ENCODE results near the gene ABTB2.

ABTB2 gene

GRCh38 chr11:34199525-34199924 lies 158.3 kb downstream of the ABTB2 start:
- H3K4me3 ChIP-seq (ENCODE audit: control insufficient read depth, low read depth, low read length) = no peak overlapping the region
- TF ChIP-seq CTCF (conservative IDR thresholded peaks at IDR 0.05; ENCODE audit: control insufficient read depth, insufficient read depth, low read depth, low read length) = no peak
- DNase-seq (ENCODE audit: low read depth) = no peak

GRCh38 chr11:34198523-34198922 lies 159.3 kb downstream of the ABTB2 start:
- no peak for TF ChIP-seq CTCF (conservative IDR thresholded peaks at IDR 0.05; ENCODE audit: control insufficient read depth, insufficient read depth, low read depth, low read length)
- H3K4me3 ChIP-seq (ENCODE audit: control insufficient read depth, low read depth, low read length) = no peak overlapping the region
- no peak for DNase-seq (ENCODE audit: low read depth)

- no peak for DNase-seq (ENCODE audit: low read depth)
- H3K4me3 ChIP-seq (ENCODE audit: control insufficient read depth, low read depth, low read length) = no peak overlapping the region
- TF ChIP-seq CTCF (conservative IDR thresholded peaks at IDR 0.05; ENCODE audit: control insufficient read depth, insufficient read depth, low read depth, low read length) = no peak
Observed at GRCh38 chr11:34197256-34197655, 160.6 kb downstream of the ABTB2 start.

GRCh38 chr11:34194576-34195335 lies 163.1 kb downstream of the ABTB2 start:
- no peak for DNase-seq (ENCODE audit: low read depth)
- TF ChIP-seq CTCF (conservative IDR thresholded peaks at IDR 0.05; ENCODE audit: control insufficient read depth, insufficient read depth, low read depth, low read length) = no peak
- no peak overlapping the region for H3K4me3 ChIP-seq (ENCODE audit: control insufficient read depth, low read depth, low read length)

GRCh38 chr11:34192481-34193401 lies 165.1 kb downstream of the ABTB2 start:
- no peak for TF ChIP-seq CTCF (conservative IDR thresholded peaks at IDR 0.05; ENCODE audit: control insufficient read depth, insufficient read depth, low read depth, low read length)
- peak overlapping the region; percentile 48 for H3K4me3 ChIP-seq (ENCODE audit: control insufficient read depth, low read depth, low read length)
- DNase-seq (ENCODE audit: low read depth) = peak; percentile 94

- no peak for TF ChIP-seq CTCF (conservative IDR thresholded peaks at IDR 0.05; ENCODE audit: control insufficient read depth, insufficient read depth, low read depth, low read length)
- no peak overlapping the region for H3K4me3 ChIP-seq (ENCODE audit: control insufficient read depth, low read depth, low read length)
- no peak for DNase-seq (ENCODE audit: low read depth)
Observed at GRCh38 chr11:34191578-34191977, 166.2 kb downstream of the ABTB2 start.
